ENCODE results near the gene CLEC3B. TPM values are rescaled to one million over a fixed set of nuclear protein-coding genes. Genes with fewer than 3 reads are reported as not detected.
A peak's percentile ranks its signal among the peaks of the same experiment; 100 is the strongest.

Gene CLEC3B
- total RNA-seq, 1 donor from 2014 or later: 80.8 TPM

- H3K27me3 ChIP-seq (ENCODE audit: low read depth): no peaks in the 10 kb centered on the region
- H3K4me3 ChIP-seq: peak overlapping the region; percentile 27
- H3K36me3 ChIP-seq: peaks cover 22% of the 10 kb centered on the region
- no peak for DNase-seq
- no peak for TF ChIP-seq CTCF (IDR thresholded peaks at IDR 0.05; ENCODE audit: borderline replicate concordance)
- H3K27ac ChIP-seq (replicated peaks): peak overlapping the region; percentile 94
- peaks cover 69% of the 10 kb centered on the region for H3K4me1 ChIP-seq
- intact Hi-C loops (cut with micrococcal nuclease): no loop called here
- no peaks in the 10 kb centered on the region for H3K9me3 ChIP-seq (replicated peaks)
Observed at GRCh38 chr3:45010811-45011333, 15.2 kb upstream of the CLEC3B start.

GRCh38 chr3:45011756-45012508 is 14.2 kb upstream of the CLEC3B start:
- H3K4me3 ChIP-seq: peak overlapping the region; percentile 27
- no peak for TF ChIP-seq CTCF (IDR thresholded peaks at IDR 0.05; ENCODE audit: borderline replicate concordance)
- H3K36me3 ChIP-seq: peaks cover 22% of the 10 kb centered on the region
- intact Hi-C loops (cut with micrococcal nuclease): no loop called here
- no peaks in the 10 kb centered on the region for H3K27me3 ChIP-seq (ENCODE audit: low read depth)
- peak; percentile 77 for DNase-seq
- no peaks in the 10 kb centered on the region for H3K9me3 ChIP-seq (replicated peaks)
- peak overlapping the region; percentile 94 for H3K27ac ChIP-seq (replicated peaks)
- peaks cover 66% of the 10 kb centered on the region for H3K4me1 ChIP-seq

- TF ChIP-seq CTCF (IDR thresholded peaks at IDR 0.05; ENCODE audit: borderline replicate concordance): no peak
- peaks cover 16% of the 10 kb centered on the region for H3K36me3 ChIP-seq
- no peaks in the 10 kb centered on the region for H3K9me3 ChIP-seq (replicated peaks)
- intact Hi-C loops (cut with micrococcal nuclease): no loop called here
- peak overlapping the region; percentile 27 for H3K4me3 ChIP-seq
- DNase-seq: no peak
- H3K27me3 ChIP-seq (ENCODE audit: low read depth): no peaks in the 10 kb centered on the region
- H3K4me1 ChIP-seq: peaks cover 66% of the 10 kb centered on the region
- H3K27ac ChIP-seq (replicated peaks): peak overlapping the region; percentile 94
Observed at GRCh38 chr3:45012577-45012976, 13.5 kb upstream of the CLEC3B start.

GRCh38 chr3:45016916-45017315 is 9.2 kb upstream of the CLEC3B start:
- Histone ChIP-seq H3K27ac (replicated peaks) (no peak overlapping the region), H3K36me3 (peaks cover 11% of the 10 kb centered on the region), H3K4me3 (no peak overlapping the region), H3K9me3 (replicated peaks) (no peaks in the 10 kb centered on the region), H3K27me3 (ENCODE audit: low read depth) (no peaks in the 10 kb centered on the region), H3K4me1 (peaks cover 62% of the 10 kb centered on the region)
- intact Hi-C loops (cut with micrococcal nuclease): no loop called here
- no peak for TF ChIP-seq CTCF (IDR thresholded peaks at IDR 0.05; ENCODE audit: borderline replicate concordance)
- no peak for DNase-seq

GRCh38 chr3:45017821-45018220 is 8.3 kb upstream of the CLEC3B start:
- DNase-seq: no peak
- Histone ChIP-seq H3K4me1 (peaks cover 61% of the 10 kb centered on the region), H3K27me3 (ENCODE audit: low read depth) (no peaks in the 10 kb centered on the region), H3K9me3 (replicated peaks) (no peaks in the 10 kb centered on the region), H3K36me3 (peaks cover 11% of the 10 kb centered on the region), H3K4me3 (no peak overlapping the region), H3K27ac (replicated peaks) (peak overlapping the region; percentile 57)
- intact Hi-C loops (cut with micrococcal nuclease): no loop called here
- no peak for TF ChIP-seq CTCF (IDR thresholded peaks at IDR 0.05; ENCODE audit: borderline replicate concordance)
